G401 (cell line): ENCODE measurements around the gene CAGE1. TPM values are rescaled to one million over a fixed set of nuclear protein-coding genes. Genes with fewer than 3 reads are reported as not detected.

ENCODE experiments used
- DNase-seq: peaks from one replicate; pipeline ENCODE4 v3.0.0-alpha.2; 2015; ENCODE audit warnings: low spot score
- in situ Hi-C: cut with HindIII; loops from 2 replicates; pipeline ENCODE4 v1.10.0; 2016; ENCODE audit warnings: low sequenced_read_pairs, mixed read lengths
- total RNA-seq: library from RNA; depleted of rRNA; stranded (reverse); fragments of >200 nt; shearing (Covaris generic); gene quantifications from 2 replicates; pipeline ENCODE4 v1.2.3, GENCODE V29; 2014; rRNA removed

Gene CAGE1
- 0.47 TPM in 1 of 2 replicates, not detected in the other for total RNA-seq

GRCh38 chr6:7389451-7390225 is at the start of gene CAGE1, which contains the start of gene RIOK1:
Gene CAGE1 (minus strand): TSS chr6:7389742. CDS start chr6:7387173, 2,569 bp downstream.
Gene RIOK1 (plus strand): TSS chr6:7389808. CDS start chr6:7390003, 195 bp downstream.
- in situ Hi-C loops, result loop anchor here (5.0 kb wide), 1 partner anchor 57 kb away; no protein-coding TSS in a partner anchor
- DNase-seq, result peak; percentile 95

- in situ Hi-C loops, result no loop called here
- no peak for DNase-seq
Measured at GRCh38 chr6:7439228-7439627, 49.7 kb upstream of the CAGE1 start.

GRCh38 chr6:7438011-7438410 is 48.5 kb upstream of the CAGE1 start:
- in situ Hi-C loops, result no loop called here
- DNase-seq, result no peak

- in situ Hi-C loops, result no loop called here
- no peak for DNase-seq
Measured at GRCh38 chr6:7434672-7435071, 45.1 kb upstream of the CAGE1 start.

GRCh38 chr6:7433121-7433617 is 43.6 kb upstream of the CAGE1 start:
- no peak for DNase-seq
- in situ Hi-C loops, result no loop called here

- in situ Hi-C loops, result no loop called here
- no peak for DNase-seq
Measured at GRCh38 chr6:7432391-7433120, 43.0 kb upstream of the CAGE1 start.

- in situ Hi-C loops, result no loop called here
- no peak for DNase-seq
Measured at GRCh38 chr6:7431674-7432390, 42.3 kb upstream of the CAGE1 start.

GRCh38 chr6:7431313-7431673 is 41.8 kb upstream of the CAGE1 start:
- DNase-seq, result no peak
- in situ Hi-C loops, result no loop called here

- DNase-seq, result peak; percentile 25
- in situ Hi-C loops, result no loop called here
Measured at GRCh38 chr6:7426447-7427169, 37.1 kb upstream of the CAGE1 start.

- in situ Hi-C loops, result no loop called here
- no peak for DNase-seq
Measured at GRCh38 chr6:7425808-7426190, 36.3 kb upstream of the CAGE1 start.

GRCh38 chr6:7424967-7425807 is 35.6 kb upstream of the CAGE1 start:
- no peak for DNase-seq
- in situ Hi-C loops, result no loop called here

GRCh38 chr6:7424058-7424457 is 34.5 kb upstream of the CAGE1 start:
- DNase-seq, result no peak
- in situ Hi-C loops, result no loop called here

GRCh38 chr6:7421066-7421465 is 31.5 kb upstream of the CAGE1 start:
- DNase-seq, result no peak
- in situ Hi-C loops, result no loop called here

GRCh38 chr6:7419065-7419464 is 29.5 kb upstream of the CAGE1 start:
- DNase-seq, result no peak
- in situ Hi-C loops, result no loop called here

GRCh38 chr6:7418238-7418905 is 28.8 kb upstream of the CAGE1 start:
- DNase-seq, result no peak
- in situ Hi-C loops, result no loop called here

- no peak for DNase-seq
- in situ Hi-C loops, result no loop called here
Measured at GRCh38 chr6:7417684-7418083, 28.1 kb upstream of the CAGE1 start.

- in situ Hi-C loops, result no loop called here
- peak; percentile 61 for DNase-seq
Measured at GRCh38 chr6:7414811-7415210, 25.3 kb upstream of the CAGE1 start.
